Purkinje cell (primary cell): ENCODE results near the gene DUSP15. TPM values are rescaled to one million over a fixed set of nuclear protein-coding genes. Genes with fewer than 3 reads are reported as not detected.

Experiments
- polyA plus RNA-seq: library from polyadenylated mRNA; unstranded; fragments of >200 nt; fragmentation: Nextera tagmentation; gene quantifications from 2 replicates; pipeline ENCODE4 v1.2.1, GENCODE V29; 2014

The DUSP15 gene, protein sequence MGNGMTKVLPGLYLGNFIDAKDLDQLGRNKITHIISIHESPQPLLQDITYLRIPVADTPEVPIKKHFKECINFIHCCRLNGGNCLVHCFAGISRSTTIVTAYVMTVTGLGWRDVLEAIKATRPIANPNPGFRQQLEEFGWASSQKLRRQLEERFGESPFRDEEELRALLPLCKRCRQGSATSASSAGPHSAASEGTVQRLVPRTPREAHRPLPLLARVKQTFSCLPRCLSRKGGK
- polyA plus RNA-seq = not detected in 2 replicates

DNA sequence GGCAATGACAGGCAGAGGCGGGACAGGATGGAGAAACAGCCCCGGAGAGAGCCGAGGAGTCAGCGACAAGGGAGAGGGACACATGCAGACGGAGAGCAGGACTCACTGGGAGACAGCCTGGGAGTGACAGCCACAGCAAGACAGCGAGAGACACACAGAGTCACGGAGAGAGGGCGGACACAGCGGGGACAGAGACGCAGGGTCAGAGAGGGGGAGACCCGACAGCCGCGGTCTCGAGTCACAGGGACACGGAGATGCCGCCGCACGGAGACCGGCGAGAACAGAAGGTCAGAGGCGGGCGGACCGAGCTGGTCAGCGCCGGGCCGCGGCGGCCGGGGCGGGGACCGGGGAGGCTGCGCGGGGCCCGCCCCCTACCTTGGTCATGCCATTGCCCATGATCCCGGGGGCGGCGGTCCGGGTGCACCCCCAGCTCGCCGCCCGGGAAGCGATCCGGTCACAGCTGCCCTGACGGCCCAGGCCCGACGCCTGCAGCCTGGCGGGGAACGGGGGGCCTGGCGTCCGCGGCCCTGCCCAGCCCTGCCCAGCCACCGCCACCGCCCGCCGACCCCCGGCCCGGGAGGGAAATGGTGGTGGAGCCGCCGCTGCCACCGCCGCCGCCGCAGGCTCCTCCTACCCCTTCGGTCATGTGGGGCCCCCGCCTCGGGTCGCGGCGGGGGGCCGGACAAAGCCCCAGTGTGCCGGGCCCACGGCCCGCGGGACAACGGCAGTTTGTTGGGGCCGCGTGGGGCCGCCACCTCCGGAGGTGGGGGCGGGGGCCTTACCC, at the start of gene DUSP15, which contains the start of gene TTLL9:
DUSP15 (minus strand) TSS at position 586 of the 784 bp plus-strand sequence; CDS start at position 396, 190 bp downstream.
TTLL9 (plus strand) TSS at position 693 of the 784 bp plus-strand sequence. CDS start 493 bp downstream, outside the sequence.

DNA sequence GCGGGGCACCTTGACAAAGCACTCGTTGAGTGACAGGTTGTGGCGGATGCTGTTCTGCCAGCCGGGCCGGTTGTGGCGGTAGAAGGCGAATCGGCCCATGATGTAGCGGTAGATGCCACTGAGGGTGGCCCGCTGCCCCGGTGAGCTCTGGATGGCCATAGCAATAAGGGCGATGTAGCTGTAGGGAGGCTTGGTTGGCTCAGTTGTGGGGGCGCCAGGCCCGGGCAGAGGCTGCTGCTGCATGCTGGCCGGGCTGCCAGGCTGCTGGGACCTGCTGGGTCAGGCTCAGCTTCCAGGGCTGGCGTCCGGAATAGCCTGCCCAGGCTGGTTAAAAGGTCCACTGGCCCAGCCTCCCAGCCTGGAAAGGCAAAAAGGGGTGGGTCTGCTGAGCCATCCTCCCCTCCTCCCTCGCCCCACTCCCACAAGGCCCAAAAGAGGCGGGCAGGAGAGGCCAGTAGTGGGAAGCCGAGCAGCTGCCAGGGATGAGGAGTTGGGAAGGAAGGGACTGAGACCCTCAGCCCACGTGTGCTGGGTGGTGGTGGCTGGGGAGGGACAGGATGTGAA, 24.9 kb downstream of the DUSP15 start, which contains the start of gene FOXS1:
FOXS1 (minus strand) TSS at position 305 of the 564 bp plus-strand sequence; CDS start at position 243, 62 bp downstream.

DNA sequence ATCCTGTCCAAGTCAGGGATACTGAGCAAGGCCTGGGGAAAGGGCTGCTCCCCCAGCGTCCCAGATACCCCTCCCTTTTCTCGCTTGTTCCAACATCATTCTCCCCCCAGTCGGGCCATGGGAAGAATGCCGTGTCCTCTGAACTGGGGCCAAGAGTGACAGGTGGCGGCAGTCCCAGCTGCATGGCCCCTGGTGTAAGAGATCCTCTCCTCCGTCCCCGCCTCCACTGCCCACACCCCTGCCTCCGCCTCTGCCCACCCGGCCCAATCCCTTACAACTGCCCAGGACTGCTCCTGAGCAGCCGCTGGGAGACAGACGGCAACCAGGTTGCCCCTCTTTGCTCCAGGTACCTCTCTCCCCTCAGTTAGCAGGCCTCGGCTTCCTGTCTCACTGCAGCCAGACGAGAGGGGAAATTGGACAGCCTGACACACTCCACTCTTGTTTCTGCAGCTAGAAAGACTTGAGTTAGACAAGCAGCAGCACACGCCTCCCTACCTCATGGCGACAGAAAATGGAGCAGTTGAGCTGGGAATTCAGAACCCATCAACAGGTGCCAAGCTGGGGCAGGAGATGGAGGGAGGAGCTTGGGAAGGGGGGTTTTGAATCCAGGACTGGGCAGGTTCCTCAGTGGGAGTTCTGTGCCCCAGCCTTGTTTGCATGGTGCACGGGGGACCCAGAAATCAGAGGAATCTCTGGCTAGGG, 51.1 kb downstream of the DUSP15 start, which contains the start of gene MYLK2:
MYLK2 (plus strand) TSS at position 274 of the 702 bp plus-strand sequence; CDS start at position 499, 225 bp downstream.

Other genes starting within 250 kb of the DUSP15 start
- gene COX4I2, start 232.6 kb downstream of the DUSP15 start, polyA plus RNA-seq = 1.9 TPM in 1 of 2 replicates, not detected in the other
- 1.2 and 6.4 TPM in 2 replicates for gene BCL2L1, start 147.7 kb downstream of the DUSP15 start, polyA plus RNA-seq
- gene TPX2, start 131.2 kb downstream of the DUSP15 start, polyA plus RNA-seq = 18.5 and 20.4 TPM in 2 replicates
- not detected in 2 replicates for gene MYLK2, start 51.2 kb downstream of the DUSP15 start, polyA plus RNA-seq
- not detected in 2 replicates for gene FOXS1, start 24.9 kb downstream of the DUSP15 start, polyA plus RNA-seq
- gene TTLL9, start 107 bp upstream of the DUSP15 start, polyA plus RNA-seq = 0.14 TPM in 1 of 2 replicates, not detected in the other
- gene PDRG1, start 81.5 kb upstream of the DUSP15 start, polyA plus RNA-seq = 26.0 and 32.6 TPM in 2 replicates
- gene XKR7, start 97.6 kb upstream of the DUSP15 start, polyA plus RNA-seq = 0.04 and 0.35 TPM in 2 replicates
- 0.13 TPM in 1 of 2 replicates, not detected in the other for gene CCM2L, start 139.9 kb upstream of the DUSP15 start, polyA plus RNA-seq
- not detected in 2 replicates for gene HCK, start 181.7 kb upstream of the DUSP15 start, polyA plus RNA-seq
- 27.8 and 31.2 TPM in 2 replicates for gene TM9SF4, start 239.2 kb upstream of the DUSP15 start, polyA plus RNA-seq